Endothelial cell of umbilical vein (primary cell): Measurements from ENCODE around the gene LGR4. TPM values are rescaled to one million over a fixed set of nuclear protein-coding genes. Genes with fewer than 3 reads are reported as not detected.

Source experiments
- BruUV-seq: library from RNA; stranded (reverse); fragments of 400-500 nt; replicated peaks from 2 replicates; lab custom pipeline; 2021; lab: Mats Ljungman, UMichigan
- CTCF ChIA-PET: fragments of 300-600, 350-600 bp; sonication (Branson Sonifier 250); formaldehyde crosslinking; loops from one replicate; lab custom pipeline; 2021; ENCODE audit warnings: antibody characterized with exemption, inconsistent platforms; lab: Charles Lee
- POLR2A ChIA-PET: fragments of 300-600, 350-600 bp; sonication (Branson Sonifier 250); formaldehyde crosslinking; loops from one replicate; lab custom pipeline; 2021; ENCODE audit warnings: antibody characterized with exemption, inconsistent platforms; lab: Charles Lee
- DNase-seq: peaks from one replicate; pipeline ENCODE4 v3.0.0-alpha.2; 2011; ENCODE audit warnings: low read depth, low spot score
- FAIRE-seq: peaks from 2 replicates; lab custom pipeline; 2011; peaks lifted over from hg19 to GRCh38; lab: Jason Lieb, UNC
- H2AFZ ChIP-seq: 2 replicates; pipeline ENCODE4 v1.6.0; 2012; ENCODE audit warnings: low read depth, low read length, control low read depth, inconsistent platforms
- H3K27ac ChIP-seq: 2 replicates; pipeline ENCODE4 v1.5.1; 2011; ENCODE audit warnings: low read depth, mild to moderate bottlenecking, control low read depth, low read length, moderate library complexity; ENCODE audit not compliant: insufficient read depth
- H3K27me3 ChIP-seq, 2 experiments: 2 replicates each; pipeline versions ENCODE4 v1.6.0 to v1.6.1; 2011; ENCODE audit warnings: low read length in 2 of 2, mixed read lengths in 1 of 2; ENCODE audit not compliant: control insufficient read depth in 2 of 2, insufficient read depth in 2 of 2
- H3K36me3 ChIP-seq, 2 experiments: 2 replicates in 1 of 2; 3 replicates in 1 of 2; pipeline ENCODE4 v1.5.1; 2011; ENCODE audit warnings: low read length in 2 of 2, mild to moderate bottlenecking in 1 of 2, moderate library complexity in 1 of 2; ENCODE audit not compliant: control insufficient read depth in 2 of 2, insufficient read depth in 2 of 2; ENCODE audit errors: extremely low read depth in 1 of 2
- H3K4me1 ChIP-seq: 3 replicates; pipeline ENCODE4 v1.5.1; 2011; ENCODE audit warnings: mild to moderate bottlenecking, low read length; ENCODE audit not compliant: control insufficient read depth, insufficient read depth; ENCODE audit errors: extremely low read depth
- H3K4me2 ChIP-seq: 2 replicates; pipeline ENCODE4 v1.6.1; 2011; ENCODE audit warnings: low read length, control low read depth, mixed read lengths; ENCODE audit not compliant: insufficient read depth
- H3K4me3 ChIP-seq, 3 experiments: fragments of 200-600 bp in 1 of 3; sonication (generic), shearing (Covaris generic) in 1 of 3; replicated peaks in 1 of 3; 2 replicates each; pipeline ENCODE4 v1.5.1; 2011 to 2016; ENCODE audit warnings: control low read depth in 3 of 3, low read length in 3 of 3, mild to moderate bottlenecking in 2 of 3, inconsistent platforms in 1 of 3, low read depth in 1 of 3, moderate library complexity in 1 of 3; ENCODE audit not compliant: insufficient read depth in 1 of 3
- H3K79me2 ChIP-seq: 2 replicates; pipeline ENCODE4 v1.6.0; 2012; ENCODE audit warnings: low read length, inconsistent platforms; ENCODE audit not compliant: control insufficient read depth, insufficient read depth
- H3K9ac ChIP-seq: replicated peaks from 2 replicates; pipeline ENCODE3; 2011; ENCODE audit warnings: low read length, control low read depth; ENCODE audit not compliant: insufficient read depth; ENCODE audit errors: extremely low read depth
- H3K9me1 ChIP-seq: replicated peaks from 3 replicates; pipeline ENCODE4 v1.6.0; 2011; ENCODE audit warnings: mild to moderate bottlenecking, low read length; ENCODE audit not compliant: control insufficient read depth, insufficient read depth; ENCODE audit errors: extremely low read depth
- H3K9me3 ChIP-seq: replicated peaks from 2 replicates; pipeline ENCODE4 v1.5.1; 2012; ENCODE audit warnings: low read length, inconsistent platforms; ENCODE audit not compliant: control insufficient read depth, insufficient read depth
- H4K20me1 ChIP-seq: replicated peaks from 2 replicates; pipeline ENCODE3; 2011; ENCODE audit warnings: mild to moderate bottlenecking, low read length; ENCODE audit not compliant: control insufficient read depth, insufficient read depth; ENCODE audit errors: extremely low read depth
- EZH2 ChIP-seq: IDR thresholded peaks from 2 replicates; pipeline ENCODE4 v1.6.1; 2012; ENCODE audit warnings: borderline replicate concordance, low read depth, mild to moderate bottlenecking, moderate library complexity, low read length, inconsistent platforms; ENCODE audit not compliant: severe bottlenecking
- FOS ChIP-seq: IDR thresholded peaks from 2 replicates; pipeline ENCODE4 v1.6.1; 2011; ENCODE audit warnings: mild to moderate bottlenecking, low read length, moderate library complexity, borderline replicate concordance; ENCODE audit not compliant: insufficient read depth
- GATA2 ChIP-seq: IDR thresholded peaks from 2 replicates; pipeline ENCODE4 v1.7.0; 2011; ENCODE audit warnings: low read depth, mild to moderate bottlenecking, moderate library complexity, mixed read lengths, low read length; ENCODE audit not compliant: insufficient read length, insufficient read depth
- JUN ChIP-seq: IDR thresholded peaks from 2 replicates; pipeline ENCODE4 v1.6.1; 2011; ENCODE audit warnings: borderline replicate concordance, low read depth; ENCODE audit not compliant: insufficient read length, insufficient read depth
- MYC ChIP-seq: IDR thresholded peaks from one replicate; pipeline ENCODE4 v1.6.1; 2011; ENCODE audit warnings: mild to moderate bottlenecking, low read depth, low read length
- POLR2A ChIP-seq: IDR thresholded peaks from 2 replicates; pipeline ENCODE4 v1.6.1; 2012; ENCODE audit warnings: low read depth, mild to moderate bottlenecking, control low read depth, low read length
- POLR2AphosphoS5 ChIP-seq: IDR thresholded peaks from 2 replicates; pipeline ENCODE4 v1.6.1; 2012; ENCODE audit warnings: low read depth, mild to moderate bottlenecking, control low read depth, low read length, moderate library complexity; ENCODE audit not compliant: insufficient read depth
- dilution Hi-C: fragments of 300-500 bp; cut with MboI; formaldehyde crosslinking; loops from one replicate; pipeline ENCODE4 v1.15.0; 2019; ENCODE audit warnings: low sequenced_read_pairs; ENCODE audit not compliant: extremely low pct_ligation_motif_present
- intact Hi-C: fragments of 100-400 bp; cut with micrococcal nuclease; formaldehyde crosslinking; loops from one replicate; pipeline ENCODE4 v1.10.0; 2022
- polyA plus RNA-seq, 4 experiments: library from polyadenylated mRNA; depleted of rRNA in 3 of 4; stranded (reverse) in 3 of 4; unstranded in 1 of 4; fragments of >200 nt; gene quantifications; 2 replicates each; pipeline versions ENCODE4 v1.2.1 to v1.2.3, GENCODE V29; 2011 to 2012; ENCODE audit warnings: missing spikeins in 1 of 4
- total RNA-seq: library from RNA; stranded (reverse); gene quantifications from 2 replicates; pipeline ENCODE4 v1.2.3, GENCODE V29; 2021
- TF ChIP-seq, protein P1 (sequence below): IDR thresholded peaks from 2 replicates; pipeline ENCODE4 v1.6.1; 2011; ENCODE audit not compliant: insufficient read depth, insufficient read length
- TF ChIP-seq, protein P2 (sequence below), 2 donors: IDR thresholded peaks; 1 replicate in 1 of 2; 2 replicates in 1 of 2; pipeline ENCODE4 v1.5.1; 2011; ENCODE audit warnings: low read length in 2 of 2, mild to moderate bottlenecking in 2 of 2, moderate library complexity in 2 of 2, control low read depth in 1 of 2, inconsistent platforms in 1 of 2, low read depth in 1 of 2; ENCODE audit not compliant: insufficient read depth in 1 of 2; ENCODE audit errors: extremely low read depth in 1 of 2

Gene LGR4
- total and polyA plus RNA-seq, 2 donors (not counting 3 experiments of a cell fraction or from before 2014, with no cell fraction given): 1.3 to 3.1 TPM

- no peak for FAIRE-seq
- intact Hi-C loops (no loop called here), dilution Hi-C loops (loop anchor here (25.0 kb wide), 1 partner anchor 309 kb away; no protein-coding TSS in a partner anchor)
- no peak for DNase-seq
- H3K4me2 ChIP-seq: no peak overlapping the region
- no peak overlapping the region for H3K27ac ChIP-seq
- H3K79me2 ChIP-seq: peaks cover 2% of the 10 kb centered on the region
- H2AFZ ChIP-seq: no peak overlapping the region
- no peaks in the 10 kb centered on the region for H3K27me3 ChIP-seq
- H3K9me1 ChIP-seq: no peaks in the 10 kb centered on the region
- H3K9ac ChIP-seq: no peak overlapping the region
- no peaks in the 10 kb centered on the region for H3K9me3 ChIP-seq
- peaks cover 2% of the 10 kb centered on the region for H4K20me1 ChIP-seq
- TSS peak; percentile 5 for BruUV-seq
- no peaks in the 10 kb centered on the region for H3K4me1 ChIP-seq
- ChIA-PET CTCF (interaction anchor here (1.0 to 6.7 kb wide), 9 partner anchors 9 to 1839 kb away, joined by 3 to 72 read pairs (median 14); no protein-coding TSS in a partner anchor), POLR2A (interaction anchor here (0.5 to 0.7 kb wide), 3 partner anchors 19 to 930 kb away, joined by 3 read pairs; no protein-coding TSS in a partner anchor)
- TF ChIP-seq GATA2 (no peak), POLR2A (no peak), MYC (no peak), EZH2 (no peak), FOS (no peak), POLR2AphosphoS5 (no peak), JUN (no peak)
- TF ChIP-seq, protein P1, sequence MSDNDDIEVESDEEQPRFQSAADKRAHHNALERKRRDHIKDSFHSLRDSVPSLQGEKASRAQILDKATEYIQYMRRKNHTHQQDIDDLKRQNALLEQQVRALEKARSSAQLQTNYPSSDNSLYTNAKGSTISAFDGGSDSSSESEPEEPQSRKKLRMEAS: no peak
- TF ChIP-seq, protein P2, sequence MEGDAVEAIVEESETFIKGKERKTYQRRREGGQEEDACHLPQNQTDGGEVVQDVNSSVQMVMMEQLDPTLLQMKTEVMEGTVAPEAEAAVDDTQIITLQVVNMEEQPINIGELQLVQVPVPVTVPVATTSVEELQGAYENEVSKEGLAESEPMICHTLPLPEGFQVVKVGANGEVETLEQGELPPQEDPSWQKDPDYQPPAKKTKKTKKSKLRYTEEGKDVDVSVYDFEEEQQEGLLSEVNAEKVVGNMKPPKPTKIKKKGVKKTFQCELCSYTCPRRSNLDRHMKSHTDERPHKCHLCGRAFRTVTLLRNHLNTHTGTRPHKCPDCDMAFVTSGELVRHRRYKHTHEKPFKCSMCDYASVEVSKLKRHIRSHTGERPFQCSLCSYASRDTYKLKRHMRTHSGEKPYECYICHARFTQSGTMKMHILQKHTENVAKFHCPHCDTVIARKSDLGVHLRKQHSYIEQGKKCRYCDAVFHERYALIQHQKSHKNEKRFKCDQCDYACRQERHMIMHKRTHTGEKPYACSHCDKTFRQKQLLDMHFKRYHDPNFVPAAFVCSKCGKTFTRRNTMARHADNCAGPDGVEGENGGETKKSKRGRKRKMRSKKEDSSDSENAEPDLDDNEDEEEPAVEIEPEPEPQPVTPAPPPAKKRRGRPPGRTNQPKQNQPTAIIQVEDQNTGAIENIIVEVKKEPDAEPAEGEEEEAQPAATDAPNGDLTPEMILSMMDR (IDR thresholded peaks at IDR 0.05; ENCODE audit: extremely low read depth in 1 of 2, insufficient read depth in 1 of 2, low read depth in 1 of 2, low read length in 2 of 2): no peak
- no peak overlapping the region for H3K4me3 ChIP-seq
- peaks cover 10 to 17% of the 10 kb centered on the region in 2 experiments for H3K36me3 ChIP-seq
These were observed 23.2 kb upstream of the LGR4 start for GRCh38 chr11:27495710-27496300.
